IMR-90 (cell line): ENCODE data around the gene GAPDH. TPM values are rescaled to one million over a fixed set of nuclear protein-coding genes. Genes with fewer than 3 reads are reported as not detected.
"Not testable (repeated sequence)": the region's sequence is repeated elsewhere in the genome, so short reads cannot be mapped to it uniquely, and the experiment has no call there.

Source experiments
- ATAC-seq: fragments of 200-7000 bp; cut with Tn5 transposase; 2 replicates; pipeline ENCODE4 v1.9.1; 2020; ENCODE audit warnings: low read depth, mild to moderate bottlenecking, moderate library complexity
- BruUV-seq: library from RNA; stranded (reverse); fragments of 400-500 nt; replicated peaks from 2 replicates; lab custom pipeline; 2021; lab: Mats Ljungman, UMichigan
- CTCF ChIA-PET: fragments of 300-600 bp; formaldehyde crosslinking; extraction: SDS; loops from one replicate; lab custom pipeline; 2021; ENCODE audit warnings: antibody characterized with exemption; lab: Yijun Ruan, JAX
- POLR2A ChIA-PET: fragments of 300-600 bp; sonication (Branson Sonifier 250); formaldehyde crosslinking; loops from one replicate; lab custom pipeline; 2022; ENCODE audit warnings: antibody characterized with exemption; ENCODE audit not compliant: unreplicated experiment; lab: Charles Lee
- DNase-seq: peaks from one replicate; pipeline ENCODE4 v3.0.0; 2013
- H2AFZ ChIP-seq: replicated peaks from 2 replicates; pipeline ENCODE3; 2013; ENCODE audit warnings: low read length, mild to moderate bottlenecking; ENCODE audit not compliant: poor library complexity
- H2AK5ac ChIP-seq: 2 replicates; pipeline ENCODE4 v1.6.1; 2013; ENCODE audit warnings: low read depth, low read length, inconsistent platforms
- H2AK9ac ChIP-seq: replicated peaks from 2 replicates; pipeline ENCODE3; 2013; ENCODE audit warnings: mild to moderate bottlenecking, low read depth, low read length, moderate library complexity; ENCODE audit not compliant: poor library complexity
- H2BK120ac ChIP-seq: 2 replicates; pipeline ENCODE4 v1.6.1; 2013; ENCODE audit warnings: low read depth, low read length, inconsistent platforms
- H2BK15ac ChIP-seq: 3 replicates; pipeline ENCODE4 v1.6.1; 2013; ENCODE audit warnings: low read depth, low read length, inconsistent platforms
- H2BK20ac ChIP-seq: 2 replicates; pipeline ENCODE4 v1.6.1; 2013; ENCODE audit warnings: low read depth, mild to moderate bottlenecking, inconsistent platforms, low read length, moderate library complexity
- H2BK5ac ChIP-seq: 2 replicates; pipeline ENCODE4 v1.6.1; 2013; ENCODE audit warnings: mild to moderate bottlenecking, low read depth, low read length, inconsistent platforms; ENCODE audit not compliant: poor library complexity, severe bottlenecking
- H3K14ac ChIP-seq: replicated peaks from 2 replicates; pipeline ENCODE4 v1.6.1; 2013; ENCODE audit warnings: low read depth, low read length, inconsistent platforms
- H3K18ac ChIP-seq: 2 replicates; pipeline ENCODE4 v1.6.1; 2013; ENCODE audit warnings: low read depth, low read length, control low read depth
- H3K23ac ChIP-seq: 2 replicates; pipeline ENCODE4 v1.6.1; 2013; ENCODE audit warnings: low read depth, low read length, inconsistent platforms
- H3K27ac ChIP-seq: 2 replicates; pipeline ENCODE4 v1.5.1; 2013; ENCODE audit warnings: mild to moderate bottlenecking, control low read depth, low read length; ENCODE audit not compliant: insufficient read depth
- H3K27me3 ChIP-seq: 2 replicates; pipeline ENCODE4 v1.6.1; 2013; ENCODE audit warnings: low read length; ENCODE audit not compliant: control insufficient read depth, insufficient read depth
- H3K36me3 ChIP-seq: 2 replicates; pipeline ENCODE4 v1.6.1; 2013; ENCODE audit warnings: low read length, mixed read lengths; ENCODE audit not compliant: control insufficient read depth, insufficient read depth
- H3K4ac ChIP-seq: 2 replicates; pipeline ENCODE4 v1.6.1; 2013; ENCODE audit warnings: low read depth, low read length, inconsistent platforms
- H3K4me1 ChIP-seq: 2 replicates; pipeline ENCODE4 v1.6.1; 2013; ENCODE audit warnings: low read length, mixed read lengths; ENCODE audit not compliant: control insufficient read depth, insufficient read depth
- H3K4me2 ChIP-seq: 2 replicates; pipeline ENCODE4 v1.6.1; 2013; ENCODE audit warnings: low read depth, mild to moderate bottlenecking, control low read depth, low read length, moderate library complexity
- H3K4me3 ChIP-seq: 2 replicates; pipeline ENCODE4 v1.5.1; 2013; ENCODE audit warnings: low read depth, mild to moderate bottlenecking, control low read depth, low read length, moderate library complexity; ENCODE audit not compliant: insufficient read depth
- H3K56ac ChIP-seq: 2 replicates; pipeline ENCODE4 v1.6.1; 2013; ENCODE audit warnings: low read length, inconsistent platforms; ENCODE audit not compliant: insufficient read depth; ENCODE audit errors: extremely low read depth
- H3K79me1 ChIP-seq, 2 experiments: 2 replicates each; pipeline ENCODE4 v1.6.1; 2013; ENCODE audit warnings: low read length in 2 of 2, inconsistent platforms in 1 of 2, low read depth in 1 of 2
- H3K9ac ChIP-seq: 2 replicates; pipeline ENCODE4 v1.6.1; 2013; ENCODE audit warnings: low read depth, low read length, control low read depth
- H3K9me1 ChIP-seq: 2 replicates; pipeline ENCODE4 v1.6.1; 2013; ENCODE audit warnings: low read length, inconsistent platforms; ENCODE audit not compliant: insufficient read depth
- H3K9me3 ChIP-seq: 2 replicates; pipeline ENCODE4 v1.6.1; 2013; ENCODE audit warnings: low read length; ENCODE audit not compliant: control insufficient read depth, insufficient read depth
- H4K20me1 ChIP-seq: 2 replicates; pipeline ENCODE4 v1.6.1; 2013; ENCODE audit warnings: low read length, inconsistent platforms; ENCODE audit not compliant: insufficient read depth
- H4K5ac ChIP-seq: 2 replicates; pipeline ENCODE4 v1.6.1; 2013; ENCODE audit warnings: mild to moderate bottlenecking, low read depth, low read length, control low read depth
- H4K8ac ChIP-seq, 2 experiments: 2 replicates each; pipeline ENCODE4 v1.6.1; 2013; ENCODE audit warnings: low read depth in 2 of 2, low read length in 2 of 2, control low read depth in 1 of 2, inconsistent platforms in 1 of 2
- H4K91ac ChIP-seq: 2 replicates; pipeline ENCODE4 v1.6.1; 2013; ENCODE audit warnings: low read depth, low read length, inconsistent platforms; ENCODE audit not compliant: insufficient read depth
- CEBPB ChIP-seq: IDR thresholded peaks from 2 replicates; pipeline ENCODE4 v1.6.1; 2012; ENCODE audit warnings: low read depth, low read length, improper control_type of control experiment
- WGBS, 2 experiments: methylation state at CpG; one replicate each; pipeline versions ENCODE4 v1.1.5 to v1.1.7; 2013; ENCODE audit warnings: missing lambda C conversion rate in 2 of 2; ENCODE audit not compliant: insufficient read length in 1 of 2; ENCODE audit errors: extremely low coverage in 2 of 2; 5-methylcytosine and 5-hydroxymethylcytosine counted together
- dilution Hi-C: fragments of 300-500 bp; cut with HindIII; formaldehyde crosslinking; loops from one replicate; pipeline ENCODE4 v1.14.3; 2018; ENCODE audit warnings: low sequenced_read_pairs; ENCODE audit not compliant: unreplicated experiment
- in situ Hi-C: fragments of 300-500 bp; cut with MboI; formaldehyde crosslinking; loops from 3 replicates; pipeline ENCODE4 v1.14.3; 2019; ENCODE audit warnings: low sequenced_read_pairs, inconsistent platforms, mixed read lengths
- intact Hi-C: fragments of 100-400 bp; cut with micrococcal nuclease; formaldehyde crosslinking; loops from 2 replicates; pipeline ENCODE4 v1.10.0; 2022
- polyA plus RNA-seq, 3 experiments: library from polyadenylated mRNA; depleted of rRNA; stranded (reverse); fragments of >200 nt; gene quantifications; 2 replicates each; pipeline ENCODE4 v1.2.3, GENCODE V29; 2012; ENCODE audit warnings: low replicate concordance in 1 of 3
- total RNA-seq: library from RNA; depleted of rRNA; stranded (reverse); fragments of >200 nt; gene quantifications from 2 replicates; pipeline ENCODE4 v1.2.3, GENCODE V29; 2012
- TF ChIP-seq, protein P1 (sequence below): fragments of 150-350 bp; IDR thresholded peaks from 2 replicates; pipeline ENCODE4 v1.6.1; 2017; ENCODE audit warnings: mild to moderate bottlenecking, antibody characterized with exemption, low read length, low read depth

The GAPDH gene
- total and polyA plus RNA-seq, 2 of the 4 experiments (the other 2 are of a cell fraction) = 12,939 to 21,893 TPM

DNA sequence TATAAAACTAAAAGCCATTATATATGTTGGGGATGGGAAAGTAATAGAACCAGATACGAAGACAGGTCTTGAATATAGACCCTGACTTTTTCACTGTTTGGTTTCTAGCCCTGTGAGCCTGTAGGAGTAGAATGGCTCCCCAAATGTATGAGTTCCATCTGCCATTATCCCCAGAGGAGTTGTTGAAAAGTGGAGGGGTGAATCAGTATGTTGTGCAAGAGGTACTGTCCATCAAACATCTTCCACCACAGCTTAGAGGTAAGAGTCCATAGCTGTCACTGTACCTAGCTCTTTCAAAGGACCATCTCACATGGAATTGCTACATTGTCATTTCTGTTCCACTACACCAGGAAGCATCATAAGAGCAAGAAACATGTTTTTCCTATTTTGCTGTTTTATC, 39.3 kb upstream of the GAPDH start:
- H3K36me3 ChIP-seq = peaks cover 5% of the 10 kb centered on the region
- dilution Hi-C loops (no loop called here), in situ Hi-C loops (no loop called here), intact Hi-C loops (loop anchor here (2.0 kb wide), 1 partner anchor 38 kb away; no protein-coding TSS in a partner anchor)
- ChIA-PET POLR2A (interaction anchor here (1.2 kb wide), 1 partner anchor 39 kb away, joined by 37 read pairs; the partner anchor contains the start of gene GAPDH), CTCF (interaction anchor here (0.6 kb wide), 1 partner anchor 63 kb away, joined by 3 read pairs; no protein-coding TSS in a partner anchor)
- no peak overlapping the region for H2BK20ac ChIP-seq
- peaks cover 38 to 58% of the 10 kb centered on the region in 2 experiments for H3K79me1 ChIP-seq
- no peak overlapping the region for H2AFZ ChIP-seq
- H3K27ac ChIP-seq = no peak overlapping the region
- H3K9me3 ChIP-seq = no peaks in the 10 kb centered on the region
- no peak overlapping the region for H3K56ac ChIP-seq
- no peak overlapping the region for H3K4me3 ChIP-seq
- H3K9ac ChIP-seq = peak overlapping the region; percentile 38; the same call in 1 of the 2 replicates
- no peak overlapping the region for H3K14ac ChIP-seq
- H2AK5ac ChIP-seq = no peak overlapping the region
- H3K18ac ChIP-seq = no peak overlapping the region
- no TSS peak for BruUV-seq
- ATAC-seq = no peak
- no peak overlapping the region for H2BK120ac ChIP-seq
- no peaks in the 10 kb centered on the region; the same call in 1 of the 2 replicates for H3K4me1 ChIP-seq
- H2BK5ac ChIP-seq = no peak overlapping the region
- peaks cover 4% of the 10 kb centered on the region for H4K20me1 ChIP-seq
- peak overlapping the region; percentile 87; the same call in 1 of the 2 replicates for H3K4me2 ChIP-seq
- no peak overlapping the region for H2AK9ac ChIP-seq
- TF ChIP-seq, protein P1, sequence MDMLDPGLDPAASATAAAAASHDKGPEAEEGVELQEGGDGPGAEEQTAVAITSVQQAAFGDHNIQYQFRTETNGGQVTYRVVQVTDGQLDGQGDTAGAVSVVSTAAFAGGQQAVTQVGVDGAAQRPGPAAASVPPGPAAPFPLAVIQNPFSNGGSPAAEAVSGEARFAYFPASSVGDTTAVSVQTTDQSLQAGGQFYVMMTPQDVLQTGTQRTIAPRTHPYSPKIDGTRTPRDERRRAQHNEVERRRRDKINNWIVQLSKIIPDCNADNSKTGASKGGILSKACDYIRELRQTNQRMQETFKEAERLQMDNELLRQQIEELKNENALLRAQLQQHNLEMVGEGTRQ = no peak
- peak; percentile 85 for TF ChIP-seq CEBPB
- H3K4ac ChIP-seq = no peak overlapping the region
- H2BK15ac ChIP-seq = no peak overlapping the region
- no peak overlapping the region for H4K5ac ChIP-seq
- H3K27me3 ChIP-seq = no peaks in the 10 kb centered on the region
- H4K8ac ChIP-seq = no peak overlapping the region
- 0 out of 2 replicates have a peak overlapping the region, but pooled peaks have one; percentile 62 for H3K23ac ChIP-seq
- no CpG with 5 or more reads among the region's 1 CpG for WGBS, 2 experiments
- no peak overlapping the region for H4K91ac ChIP-seq
- H3K9me1 ChIP-seq = peaks cover 8% of the 10 kb centered on the region
- no peak for DNase-seq

GRCh38 chr12:6497291-6497690, 37.0 kb upstream of the GAPDH start:
- H3K18ac ChIP-seq, H3K36me3 ChIP-seq, DNase-seq, CTCF ChIA-PET, H2BK15ac ChIP-seq, H4K91ac ChIP-seq, intact Hi-C loops, H2BK120ac ChIP-seq, H3K56ac ChIP-seq, H3K14ac ChIP-seq, H2AK9ac ChIP-seq, dilution Hi-C loops, H3K27me3 ChIP-seq, H3K9ac ChIP-seq, H2AFZ ChIP-seq, H4K5ac ChIP-seq, H3K4me2 ChIP-seq, H3K27ac ChIP-seq, H3K9me3 ChIP-seq, H3K9me1 ChIP-seq, H4K8ac ChIP-seq, ATAC-seq, H2AK5ac ChIP-seq, H3K4me1 ChIP-seq, H3K4ac ChIP-seq, H3K23ac ChIP-seq, H3K4me3 ChIP-seq, H2BK5ac ChIP-seq, H4K20me1 ChIP-seq, in situ Hi-C loops, H2BK20ac ChIP-seq, BruUV-seq: not testable (repeated sequence)
- peaks cover 50 to 71% of the 10 kb centered on the region in 2 experiments for H3K79me1 ChIP-seq
- WGBS, 2 experiments = no CpG with 5 or more reads among the region's 3 CpGs
- POLR2A ChIA-PET = interaction anchor here (0.6 kb wide), 1 partner anchor 37 kb away, joined by 7 read pairs; no protein-coding TSS in a partner anchor
